Cardiac fibroblast (primary cell): ENCODE results near the gene EML6.

Source experiments
- DNase-seq, 2 donors: peaks; one replicate each; pipeline versions ENCODE4 v3.0.0 to v3.0.0-alpha.2; 2010; ENCODE audit warnings: low read depth in 2 of 2
- H3K4me3 ChIP-seq, 2 donors: replicated peaks in 1 of 2; 1 replicate in 1 of 2; 2 replicates in 1 of 2; pipeline ENCODE4 v1.5.1; 2011; ENCODE audit warnings: low read depth in 2 of 2, low read length in 2 of 2, mild to moderate bottlenecking in 2 of 2, moderate library complexity in 1 of 2
- TF ChIP-seq, protein P1 (sequence below): IDR thresholded peaks from one replicate; pipeline ENCODE4 v1.5.1; 2011; ENCODE audit warnings: low read depth, mild to moderate bottlenecking, low read length, inconsistent platforms

EML6 gene

DNA sequence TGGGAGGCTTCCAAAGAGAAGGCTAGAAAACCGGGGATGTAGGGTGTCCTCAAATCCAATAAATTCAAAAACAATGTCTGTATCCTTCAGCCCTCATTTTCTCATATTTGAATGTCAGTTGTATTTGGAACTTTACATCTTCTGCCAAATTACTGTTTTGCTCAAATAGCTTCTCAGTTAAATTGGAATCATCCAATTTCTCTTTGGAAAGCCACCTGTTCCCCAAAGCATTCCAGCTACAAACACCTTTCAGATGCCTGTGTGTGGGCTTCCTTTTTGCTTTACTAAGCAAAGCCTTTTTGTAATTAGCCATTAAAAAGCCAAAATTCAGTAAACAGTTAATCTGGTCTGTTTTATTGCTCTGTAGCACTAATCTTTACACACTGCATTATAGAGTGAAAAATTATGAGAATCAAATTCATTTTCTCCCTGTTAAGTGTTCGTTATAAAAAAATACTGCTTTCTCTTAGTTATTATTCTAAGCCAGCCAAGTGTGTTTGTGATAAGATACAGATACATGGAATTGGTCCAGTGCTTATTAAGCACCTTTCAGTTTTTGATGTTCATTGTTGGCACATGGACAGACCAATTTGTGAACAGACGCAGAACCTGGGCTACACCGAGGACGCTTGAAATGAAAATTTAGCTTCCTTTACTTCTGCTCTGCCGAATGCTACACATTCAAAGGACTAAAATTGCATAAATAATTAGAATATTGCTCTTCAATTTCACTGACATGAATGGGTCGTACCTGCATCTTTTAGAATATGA lies 175.2 kb downstream of the EML6 start:
- no peak overlapping the region for H3K4me3 ChIP-seq
- DNase-seq = no peak
- TF ChIP-seq, protein P1, sequence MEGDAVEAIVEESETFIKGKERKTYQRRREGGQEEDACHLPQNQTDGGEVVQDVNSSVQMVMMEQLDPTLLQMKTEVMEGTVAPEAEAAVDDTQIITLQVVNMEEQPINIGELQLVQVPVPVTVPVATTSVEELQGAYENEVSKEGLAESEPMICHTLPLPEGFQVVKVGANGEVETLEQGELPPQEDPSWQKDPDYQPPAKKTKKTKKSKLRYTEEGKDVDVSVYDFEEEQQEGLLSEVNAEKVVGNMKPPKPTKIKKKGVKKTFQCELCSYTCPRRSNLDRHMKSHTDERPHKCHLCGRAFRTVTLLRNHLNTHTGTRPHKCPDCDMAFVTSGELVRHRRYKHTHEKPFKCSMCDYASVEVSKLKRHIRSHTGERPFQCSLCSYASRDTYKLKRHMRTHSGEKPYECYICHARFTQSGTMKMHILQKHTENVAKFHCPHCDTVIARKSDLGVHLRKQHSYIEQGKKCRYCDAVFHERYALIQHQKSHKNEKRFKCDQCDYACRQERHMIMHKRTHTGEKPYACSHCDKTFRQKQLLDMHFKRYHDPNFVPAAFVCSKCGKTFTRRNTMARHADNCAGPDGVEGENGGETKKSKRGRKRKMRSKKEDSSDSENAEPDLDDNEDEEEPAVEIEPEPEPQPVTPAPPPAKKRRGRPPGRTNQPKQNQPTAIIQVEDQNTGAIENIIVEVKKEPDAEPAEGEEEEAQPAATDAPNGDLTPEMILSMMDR = no peak

- no peak overlapping the region for H3K4me3 ChIP-seq
- TF ChIP-seq, protein P1 = peak; percentile 58
- peak; percentile 79 for DNase-seq
Measured at GRCh38 chr2:54899576-54900200, 176.2 kb downstream of the EML6 start.

DNA sequence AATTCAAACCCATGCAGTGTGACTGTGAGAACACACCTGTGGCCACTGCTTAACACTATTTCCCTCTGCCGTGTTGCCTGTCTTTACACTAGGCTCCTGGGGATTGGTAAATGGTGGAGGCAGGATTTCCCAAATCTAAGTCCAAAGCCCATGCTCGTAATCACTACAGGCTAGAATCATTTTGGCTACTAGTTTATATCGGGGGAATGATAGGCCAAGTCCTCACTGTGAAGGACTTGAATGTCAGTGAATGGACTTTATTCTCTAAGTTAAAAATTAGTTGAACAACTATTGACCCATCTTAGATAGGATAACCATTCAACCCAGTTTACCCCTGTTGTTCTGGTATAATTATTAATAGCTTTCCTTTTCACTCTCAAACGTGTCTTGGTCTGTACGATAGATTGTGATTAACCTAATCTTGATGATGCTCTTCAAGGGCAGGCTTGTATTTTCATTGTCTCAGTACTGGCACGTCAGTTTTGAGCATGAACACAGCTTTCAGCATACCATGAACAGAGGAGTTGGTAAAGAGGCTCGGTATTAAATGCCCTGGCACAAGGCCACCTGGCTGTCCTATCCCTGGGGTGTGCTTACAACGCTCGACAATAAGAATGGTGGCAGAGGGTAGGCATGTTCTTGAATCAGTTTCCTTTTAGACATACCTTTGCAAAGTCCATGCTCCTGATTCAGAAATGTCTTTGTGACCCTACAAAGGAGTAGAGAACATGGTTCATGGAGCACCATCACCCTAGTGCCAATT lies 177.9 kb downstream of the EML6 start:
- no peak for DNase-seq
- no peak overlapping the region for H3K4me3 ChIP-seq
- TF ChIP-seq, protein P1 = no peak

DNA sequence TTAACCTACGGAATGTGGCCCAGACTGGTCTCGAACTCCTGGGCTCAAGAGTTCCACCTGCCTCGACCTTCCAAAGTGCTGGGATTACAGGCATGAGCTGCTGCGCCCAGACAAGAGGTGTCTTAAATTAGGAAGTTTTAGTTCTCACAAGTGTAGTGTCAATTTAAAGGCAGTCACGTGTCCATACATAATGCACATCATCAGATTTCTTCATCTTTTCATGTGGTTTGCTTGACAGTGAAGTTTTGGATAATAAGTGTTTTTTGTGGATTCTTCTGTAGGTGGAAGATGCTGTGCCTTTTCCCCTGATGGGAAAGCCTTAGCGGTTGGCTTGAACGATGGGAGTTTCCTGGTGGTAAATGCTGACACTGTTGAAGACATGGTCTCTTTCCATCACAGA lies 179.3 kb downstream of the EML6 start:
- DNase-seq = no peak
- TF ChIP-seq, protein P1 = no peak

DNA sequence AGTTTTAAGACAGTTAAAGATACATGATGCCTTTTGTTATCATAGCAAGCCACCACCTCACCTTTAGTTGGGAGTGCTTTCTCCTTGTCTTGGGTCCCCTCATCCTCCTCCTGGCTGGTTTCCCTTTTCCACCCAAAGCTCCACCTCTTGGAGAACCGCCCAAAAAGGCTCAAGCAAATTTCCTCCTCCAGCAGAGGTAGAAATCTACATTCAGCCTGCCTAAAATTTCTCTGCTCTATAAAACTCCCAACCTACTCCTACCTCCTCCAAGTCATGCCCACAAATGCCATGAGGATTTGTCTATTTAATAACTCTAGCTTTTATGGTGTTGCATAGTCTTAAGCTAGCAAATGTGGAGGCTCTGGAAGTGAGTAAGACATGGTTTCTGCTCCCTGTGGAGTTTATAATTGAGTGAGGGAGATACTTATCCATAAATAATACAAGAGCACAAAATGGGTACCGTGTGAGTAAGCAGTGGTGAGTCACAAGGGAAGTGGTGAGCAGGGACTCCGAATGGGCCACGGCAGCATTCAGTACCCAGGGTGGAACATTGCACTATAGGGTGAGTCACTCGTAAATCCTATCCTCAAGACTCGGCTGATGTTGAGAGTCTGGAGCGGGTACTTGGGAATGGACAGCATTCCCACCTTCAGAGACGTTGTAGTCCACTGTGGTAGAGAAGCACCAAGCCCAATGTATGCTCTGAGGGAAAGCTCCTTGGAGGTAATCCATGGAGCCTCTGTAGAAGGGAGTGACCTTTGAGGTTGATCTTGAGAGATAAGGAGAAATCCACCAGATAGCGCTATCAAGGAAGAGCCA lies 180.5 kb downstream of the EML6 start:
- TF ChIP-seq, protein P1 = no peak
- H3K4me3 ChIP-seq = no peak overlapping the region
- DNase-seq = peak; percentile 92 to 98

More for the DNA sequence above, 179.3 kb downstream of the EML6 start:
- no peak overlapping the region for H3K4me3 ChIP-seq

GRCh38 chr2:54904836-54905235 lies 181.4 kb downstream of the EML6 start:
- no peak overlapping the region for H3K4me3 ChIP-seq
- DNase-seq = no peak
- TF ChIP-seq, protein P1 = no peak
